BLaER1 treated with 17β-estradiol and CSF1 and Interleukin-3, amounts not matched to agents 10 nM and 100 nM (cell line): ENCODE data around the gene HUNK.

ENCODE experiments used
- H3K27ac ChIP-seq, 11 experiments: shearing (Covaris generic); formaldehyde crosslinking; 2 replicates each; pipeline ENCODE4 v1.8.1; 2022
- H3K27me3 ChIP-seq, 11 experiments: shearing (Covaris generic); formaldehyde crosslinking; 2 replicates each; pipeline ENCODE4 v1.8.1; 2022
- H3K36me3 ChIP-seq, 11 experiments: shearing (Covaris generic); formaldehyde crosslinking; 2 replicates each; pipeline ENCODE4 v1.8.1; 2022
- H3K4me1 ChIP-seq, 10 experiments: shearing (Covaris generic); formaldehyde crosslinking; 2 replicates each; pipeline ENCODE4 v1.8.1; 2022
- H3K4me2 ChIP-seq, 11 experiments: shearing (Covaris generic); formaldehyde crosslinking; 2 replicates each; pipeline ENCODE4 v1.8.1; 2022
- H3K4me3 ChIP-seq, 10 experiments: shearing (Covaris generic); formaldehyde crosslinking; 2 replicates each; pipeline ENCODE4 v1.8.1; 2022
- H3K9ac ChIP-seq, 11 experiments: shearing (Covaris generic); formaldehyde crosslinking; 2 replicates each; pipeline ENCODE4 v1.8.1; 2022
- H3K9me3 ChIP-seq, 11 experiments: shearing (Covaris generic); formaldehyde crosslinking; replicated peaks in 1 of 11; 2 replicates each; pipeline ENCODE4 v1.8.1; 2022
- H4K20me1 ChIP-seq, 11 experiments: shearing (Covaris generic); formaldehyde crosslinking; 2 replicates each; pipeline ENCODE4 v1.8.1; 2022
- Cebpa-rat ChIP-seq, 11 experiments: shearing (Covaris generic); IDR thresholded peaks; 2 replicates each; pipeline ENCODE4 v1.8.1; 2022

HUNK gene

DNA sequence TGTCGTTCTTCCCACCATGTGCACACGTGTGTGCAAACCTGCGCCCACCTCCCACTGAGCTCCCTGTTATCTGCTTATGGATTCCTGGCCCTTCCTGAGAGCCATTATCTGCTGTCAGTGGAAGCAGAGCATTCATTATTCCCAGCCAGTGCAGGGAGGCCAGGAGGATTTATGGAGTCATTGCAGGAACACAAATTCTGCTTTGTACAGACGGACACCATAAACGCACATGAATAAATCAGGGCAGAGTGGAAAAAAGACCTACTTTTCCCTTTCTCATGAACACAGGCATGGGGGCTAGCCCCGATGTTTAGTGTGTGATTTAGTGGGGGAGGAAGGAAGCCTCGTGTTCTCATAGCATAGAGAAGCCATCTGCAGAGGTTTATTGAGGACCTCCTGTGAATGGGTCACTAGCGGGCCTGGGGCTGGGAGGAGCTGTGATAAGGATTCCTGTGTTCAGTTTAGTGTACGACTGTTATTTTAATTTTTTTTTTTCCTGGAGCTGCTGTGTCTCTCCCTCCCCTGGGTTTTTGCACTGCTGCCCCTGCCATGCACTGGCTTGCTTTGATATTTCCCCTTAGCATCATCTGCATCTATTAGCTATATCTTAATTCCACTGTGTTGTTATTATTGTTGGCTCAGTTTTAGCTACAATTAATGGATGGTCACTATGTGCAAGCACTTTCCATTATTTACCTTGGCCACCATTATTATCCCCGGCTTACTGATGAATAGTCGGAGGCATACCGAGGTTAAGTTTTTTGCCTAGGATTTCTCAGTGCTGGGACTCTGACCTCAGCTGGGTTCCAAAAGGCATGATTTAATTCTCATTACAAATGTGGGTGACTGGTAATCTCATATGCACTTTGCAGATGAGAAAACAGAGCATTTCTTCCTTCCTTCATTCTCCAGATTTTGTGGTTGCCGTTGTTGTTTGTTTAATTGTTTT, 33.0 kb downstream of the HUNK start:
- H3K4me3 ChIP-seq, result no peak overlapping the region
- TF ChIP-seq Cebpa-rat (IDR thresholded peaks at IDR 0.05), result no peak
- H3K4me1 ChIP-seq, result peaks cover 0 to 18% (median 12%) of the 10 kb centered on the region in 10 experiments; a peak in 10 of 20 replicates
- no peak overlapping the region for H3K9ac ChIP-seq
- peaks cover 0 to 10% (median 0%) of the 10 kb centered on the region in 11 experiments; a peak in 3 of 22 replicates for H3K9me3 ChIP-seq
- no peaks in the 10 kb centered on the region for H3K36me3 ChIP-seq
- H3K4me2 ChIP-seq, result no peak overlapping the region
- H3K27me3 ChIP-seq, result peaks cover 0 to under 1% (median 0%) of the 10 kb centered on the region in 11 experiments; a peak in 2 of 22 replicates
- no peaks in the 10 kb centered on the region for H4K20me1 ChIP-seq
- H3K27ac ChIP-seq, result no peak overlapping the region

DNA sequence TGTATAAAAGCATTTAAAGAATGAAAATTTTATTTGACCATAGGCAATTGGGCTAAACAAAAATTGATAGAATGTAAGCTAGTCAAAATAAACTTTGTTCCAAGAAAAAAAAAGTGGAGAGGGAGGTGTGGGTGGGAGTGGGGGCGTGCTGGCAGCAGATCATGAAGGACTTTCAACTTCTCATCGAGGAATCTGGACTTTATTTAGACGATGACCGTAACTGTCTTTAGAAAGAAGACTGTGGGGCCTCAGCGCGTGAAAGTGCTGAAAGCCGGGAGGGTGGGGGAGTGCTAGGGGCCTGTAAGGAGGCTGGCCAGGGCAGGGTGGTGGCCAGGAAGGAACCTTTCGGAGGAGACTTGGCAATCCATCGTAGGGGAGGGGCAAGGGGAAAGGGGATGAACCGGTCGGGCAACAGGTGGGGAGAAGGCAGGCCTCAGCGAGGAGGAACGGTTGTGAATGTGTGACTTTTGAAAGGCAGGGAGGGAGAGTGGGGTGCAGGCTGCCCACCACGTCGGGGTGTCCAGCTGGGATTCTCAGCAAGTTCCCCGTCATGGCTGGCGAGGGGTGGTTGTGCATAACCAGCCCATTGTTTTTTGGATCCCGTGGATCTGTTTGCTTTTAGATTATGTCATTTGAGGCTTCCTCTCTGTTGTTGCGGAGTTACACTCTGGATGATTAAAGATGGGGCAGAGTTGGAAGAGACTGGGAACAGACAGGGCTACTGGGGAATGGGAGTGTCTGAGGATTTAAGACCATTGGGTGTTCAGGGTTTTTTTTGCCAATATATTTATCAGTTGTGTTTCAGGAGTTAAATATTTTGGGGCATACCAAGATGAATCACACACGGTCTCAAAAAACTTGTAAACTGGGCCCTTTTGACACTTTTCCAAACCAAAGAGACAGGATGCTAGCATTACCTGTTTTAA, 35.5 kb downstream of the HUNK start:
- Histone ChIP-seq H3K4me2 (no peak overlapping the region), H3K27me3 (no peaks in the 10 kb centered on the region), H3K4me1 (peaks cover 0 to 15% (median 11%) of the 10 kb centered on the region in 10 experiments; a peak in 10 of 20 replicates), H3K4me3 (no peak overlapping the region), H3K9ac (no peak overlapping the region), H3K36me3 (no peaks in the 10 kb centered on the region), H3K27ac (no peak overlapping the region), H3K9me3 (no peaks in the 10 kb centered on the region), H4K20me1 (no peaks in the 10 kb centered on the region; a peak in 1 of 22 replicates)
- TF ChIP-seq Cebpa-rat (IDR thresholded peaks at IDR 0.05), result no peak

GRCh38 chr21:31909153-31910073, 36.6 kb downstream of the HUNK start:
- no peaks in the 10 kb centered on the region for H3K27me3 ChIP-seq
- no peaks in the 10 kb centered on the region for H3K9me3 ChIP-seq
- no peak overlapping the region for H3K4me2 ChIP-seq
- peaks cover 0 to 5% (median 4%) of the 10 kb centered on the region in 10 experiments; a peak in 9 of 20 replicates for H3K4me1 ChIP-seq
- H3K9ac ChIP-seq, result no peak overlapping the region
- H3K36me3 ChIP-seq, result no peaks in the 10 kb centered on the region
- H3K27ac ChIP-seq, result no peak overlapping the region
- H4K20me1 ChIP-seq, result no peaks in the 10 kb centered on the region; a peak in 1 of 22 replicates
- H3K4me3 ChIP-seq, result no peak overlapping the region
- no peak for TF ChIP-seq Cebpa-rat (IDR thresholded peaks at IDR 0.05)

DNA sequence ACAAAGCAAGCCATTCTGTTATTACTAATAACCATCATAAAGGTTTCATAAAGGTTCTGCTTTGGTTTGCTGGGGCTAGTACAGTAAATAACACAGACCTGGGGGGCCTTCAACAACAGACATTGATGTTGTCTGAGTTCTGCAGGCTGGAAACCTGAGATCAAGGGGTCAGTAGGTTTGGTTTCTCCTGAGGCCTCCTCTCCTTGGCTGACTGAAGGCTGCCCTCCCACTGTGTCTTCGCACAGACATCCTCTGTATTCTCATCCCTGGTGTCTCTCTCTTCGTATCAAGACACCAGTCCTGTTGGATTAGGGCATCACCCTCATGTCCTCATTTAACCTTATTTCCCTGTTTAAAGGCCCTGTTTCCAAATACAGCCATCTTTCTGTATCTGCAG, 37.3 kb downstream of the HUNK start:
- H3K36me3 ChIP-seq, result no peaks in the 10 kb centered on the region
- no peaks in the 10 kb centered on the region for H3K4me1 ChIP-seq
- H3K27ac ChIP-seq, result no peak overlapping the region
- H3K9ac ChIP-seq, result no peak overlapping the region
- no peaks in the 10 kb centered on the region for H3K9me3 ChIP-seq
- no peak overlapping the region for H3K4me2 ChIP-seq
- TF ChIP-seq Cebpa-rat (IDR thresholded peaks at IDR 0.05), result no peak
- H3K4me3 ChIP-seq, result no peak overlapping the region
- no peaks in the 10 kb centered on the region for H3K27me3 ChIP-seq
- H4K20me1 ChIP-seq, result no peaks in the 10 kb centered on the region; a peak in 1 of 22 replicates

- no peaks in the 10 kb centered on the region for H3K36me3 ChIP-seq
- no peak overlapping the region for H3K4me3 ChIP-seq
- H3K9me3 ChIP-seq, result peaks cover 0 to 2% (median 0%) of the 10 kb centered on the region in 11 experiments; a peak in 2 of 22 replicates
- no peak overlapping the region for H3K27ac ChIP-seq
- H4K20me1 ChIP-seq, result no peaks in the 10 kb centered on the region; a peak in 1 of 22 replicates
- H3K9ac ChIP-seq, result no peak overlapping the region
- no peak overlapping the region for H3K4me2 ChIP-seq
- no peak for TF ChIP-seq Cebpa-rat (IDR thresholded peaks at IDR 0.05)
- no peaks in the 10 kb centered on the region for H3K4me1 ChIP-seq
- H3K27me3 ChIP-seq, result no peaks in the 10 kb centered on the region
These were observed 38.5 kb downstream of the HUNK start for GRCh38 chr21:31911138-31911907.

- H3K4me1 ChIP-seq, result no peaks in the 10 kb centered on the region
- no peak overlapping the region for H3K4me2 ChIP-seq
- H3K27me3 ChIP-seq, result no peaks in the 10 kb centered on the region
- TF ChIP-seq Cebpa-rat (IDR thresholded peaks at IDR 0.05), result no peak
- no peaks in the 10 kb centered on the region for H3K36me3 ChIP-seq
- peaks cover 0 to 4% (median 0%) of the 10 kb centered on the region in 11 experiments; a peak in 2 of 22 replicates for H3K9me3 ChIP-seq
- no peak overlapping the region for H3K4me3 ChIP-seq
- H3K9ac ChIP-seq, result no peak overlapping the region
- H4K20me1 ChIP-seq, result no peaks in the 10 kb centered on the region; a peak in 1 of 22 replicates
- no peak overlapping the region for H3K27ac ChIP-seq
These were observed 39.7 kb downstream of the HUNK start for GRCh38 chr21:31912501-31912900.

DNA sequence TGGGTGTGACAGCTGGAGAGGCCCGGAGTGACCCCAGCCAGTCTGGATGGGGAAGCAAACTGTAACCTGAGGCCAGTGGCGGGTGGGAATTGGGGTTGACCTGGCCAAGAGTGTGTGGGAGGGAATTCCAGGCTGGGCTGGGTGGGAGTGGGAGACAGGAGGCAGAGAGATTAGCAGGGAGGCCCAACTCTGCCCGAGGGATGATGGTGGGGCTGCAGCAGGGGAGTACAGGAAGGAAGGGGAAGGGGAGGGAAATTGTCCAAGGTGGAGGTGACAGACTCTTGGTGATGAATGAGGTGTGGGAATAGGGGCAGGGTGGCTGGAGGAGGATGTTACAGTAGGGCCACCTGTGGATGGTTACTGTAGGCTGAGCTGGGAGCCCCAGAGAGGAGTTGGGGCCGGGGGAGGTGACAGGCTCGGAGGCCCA, 40.4 kb downstream of the HUNK start:
- Histone ChIP-seq H3K27me3 (no peaks in the 10 kb centered on the region), H3K4me1 (no peaks in the 10 kb centered on the region), H3K27ac (no peak overlapping the region), H3K4me2 (no peak overlapping the region), H3K36me3 (0 out of 22 replicates have a peak, but pooled peaks cover 0 to 4% (median 0%) of the 10 kb centered on the region in 11 experiments), H3K9ac (no peak overlapping the region), H3K4me3 (no peak overlapping the region), H3K9me3 (peaks cover 0 to 6% (median under 1%) of the 10 kb centered on the region in 11 experiments; a peak in 4 of 22 replicates), H4K20me1 (no peaks in the 10 kb centered on the region; a peak in 1 of 22 replicates)
- TF ChIP-seq Cebpa-rat (IDR thresholded peaks at IDR 0.05), result no peak
